ENCODE measurements around the gene RFTN1. TPM values are rescaled to one million over a fixed set of nuclear protein-coding genes. Genes with fewer than 3 reads are reported as not detected.

Gene RFTN1
- total RNA-seq, 1 experiment from 2014 or later: 9.7 TPM

DNA sequence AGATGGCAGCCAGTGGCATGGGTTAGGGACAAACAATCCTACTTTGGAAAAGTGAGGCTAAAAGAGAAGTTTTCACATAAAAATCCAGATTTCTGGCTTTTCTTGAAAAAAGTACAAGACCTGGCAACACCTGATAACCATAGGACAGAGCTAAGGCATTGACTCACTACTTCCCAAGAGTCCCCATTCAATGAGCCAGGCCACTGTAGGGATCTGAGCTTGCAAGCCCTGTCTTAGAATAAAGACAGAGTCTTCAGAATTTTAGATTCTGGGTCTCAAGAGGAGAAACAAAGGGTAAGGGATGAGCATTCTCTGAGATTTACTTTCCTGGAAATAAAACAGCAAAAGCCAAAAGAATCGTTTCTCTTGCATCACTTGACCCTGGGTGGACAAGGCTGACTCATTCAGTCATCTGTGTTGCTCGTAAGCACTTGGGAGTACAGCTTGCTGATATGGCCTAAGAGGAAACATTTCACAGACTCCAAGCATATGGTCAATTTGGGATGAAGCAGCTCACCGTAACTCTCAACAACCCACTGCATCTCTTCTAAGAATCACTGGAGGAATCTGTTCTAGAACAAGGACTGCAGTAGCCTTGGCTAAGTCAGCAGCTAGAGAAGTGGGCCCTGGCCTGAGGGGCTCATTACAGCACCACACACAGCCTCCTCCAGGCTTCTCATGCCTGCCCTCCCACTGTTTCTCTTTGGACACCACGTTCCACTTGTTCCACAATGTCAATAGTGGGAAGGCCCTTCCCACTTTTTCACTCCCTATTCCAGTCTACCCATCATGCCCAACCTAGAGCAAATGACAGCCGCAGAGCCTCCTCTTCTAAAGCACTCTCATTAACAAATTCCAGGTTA, 86.2 kb downstream of the RFTN1 start:
- DNase-seq (ENCODE audit: low read depth): no peak
- in situ Hi-C loops (cut with HindIII; ENCODE audit: low pct_unique_long_range_greater_than_20kb, low sequenced_read_pairs): no loop called here

DNA sequence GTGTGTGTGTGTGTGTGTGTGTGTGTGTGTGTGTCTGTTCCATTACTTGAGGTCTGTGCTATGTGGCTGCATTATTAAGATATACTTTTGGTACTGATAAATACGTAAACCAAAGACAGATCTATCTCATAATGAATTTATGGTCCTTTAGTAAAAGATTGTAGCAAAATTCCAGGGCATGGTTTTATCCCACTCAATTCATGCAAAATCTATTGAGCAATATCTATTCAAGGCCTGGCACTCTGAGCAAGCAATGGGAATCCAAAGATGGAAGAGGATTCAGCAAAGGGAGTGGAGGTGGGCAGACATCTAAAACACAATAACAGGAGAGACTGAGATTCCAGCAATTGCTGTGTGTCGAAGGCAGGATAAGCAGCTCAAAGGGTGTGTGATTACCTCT, 86.8 kb downstream of the RFTN1 start:
- in situ Hi-C loops (cut with HindIII; ENCODE audit: low pct_unique_long_range_greater_than_20kb, low sequenced_read_pairs): no loop called here
- DNase-seq (ENCODE audit: low read depth): no peak

DNA sequence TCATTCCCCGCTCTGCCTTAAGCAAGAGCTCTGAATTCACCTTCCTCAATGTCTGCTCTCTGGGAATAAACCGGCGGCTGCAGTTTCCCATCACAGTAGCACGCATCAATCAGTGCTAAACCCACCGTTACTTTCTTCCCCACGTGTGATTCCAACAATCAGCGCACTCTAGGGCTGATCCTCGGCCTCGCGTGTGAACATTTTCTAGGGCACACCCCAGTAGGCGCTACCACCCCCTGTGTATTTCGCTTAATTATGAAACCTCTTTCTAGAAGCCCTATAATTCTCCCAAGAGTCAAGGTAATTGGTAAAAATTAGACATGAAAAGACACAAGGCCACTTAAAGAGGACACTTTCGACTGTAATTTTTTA, 87.5 kb downstream of the RFTN1 start:
- in situ Hi-C loops (cut with HindIII; ENCODE audit: low pct_unique_long_range_greater_than_20kb, low sequenced_read_pairs): no loop called here
- no peak for DNase-seq (ENCODE audit: low read depth)

DNA sequence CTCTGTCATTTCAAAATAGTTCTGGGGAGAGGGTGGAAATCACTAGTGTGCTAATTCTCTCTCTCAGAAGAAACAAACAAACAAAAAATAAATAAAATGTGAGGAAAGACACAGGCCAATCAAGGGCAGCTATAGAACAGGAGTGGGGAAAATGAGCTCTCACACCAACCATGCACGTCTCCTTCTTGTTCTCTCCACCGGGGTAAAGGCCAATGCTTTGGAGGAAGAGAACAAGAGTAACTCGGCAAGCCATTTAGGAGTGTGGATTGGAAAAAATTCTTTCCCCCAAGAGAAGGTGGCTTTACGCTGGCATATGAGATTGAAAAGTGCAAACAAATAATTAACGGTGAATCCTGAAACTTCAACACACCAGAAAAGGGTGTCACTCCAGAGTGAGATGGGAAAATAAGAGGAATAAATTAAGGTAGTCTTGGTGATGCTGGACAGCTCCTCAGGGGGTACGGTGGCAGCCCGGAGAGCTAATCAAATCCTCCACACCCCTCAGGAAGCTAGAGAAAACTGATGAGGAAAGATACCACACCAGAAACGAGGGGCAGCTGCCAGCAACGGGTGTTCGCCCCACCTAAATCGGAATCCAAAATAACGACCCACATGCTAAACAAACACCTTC, 88.0 kb downstream of the RFTN1 start:
- in situ Hi-C loops (cut with HindIII; ENCODE audit: low pct_unique_long_range_greater_than_20kb, low sequenced_read_pairs): no loop called here
- no peak for DNase-seq (ENCODE audit: low read depth)

DNA sequence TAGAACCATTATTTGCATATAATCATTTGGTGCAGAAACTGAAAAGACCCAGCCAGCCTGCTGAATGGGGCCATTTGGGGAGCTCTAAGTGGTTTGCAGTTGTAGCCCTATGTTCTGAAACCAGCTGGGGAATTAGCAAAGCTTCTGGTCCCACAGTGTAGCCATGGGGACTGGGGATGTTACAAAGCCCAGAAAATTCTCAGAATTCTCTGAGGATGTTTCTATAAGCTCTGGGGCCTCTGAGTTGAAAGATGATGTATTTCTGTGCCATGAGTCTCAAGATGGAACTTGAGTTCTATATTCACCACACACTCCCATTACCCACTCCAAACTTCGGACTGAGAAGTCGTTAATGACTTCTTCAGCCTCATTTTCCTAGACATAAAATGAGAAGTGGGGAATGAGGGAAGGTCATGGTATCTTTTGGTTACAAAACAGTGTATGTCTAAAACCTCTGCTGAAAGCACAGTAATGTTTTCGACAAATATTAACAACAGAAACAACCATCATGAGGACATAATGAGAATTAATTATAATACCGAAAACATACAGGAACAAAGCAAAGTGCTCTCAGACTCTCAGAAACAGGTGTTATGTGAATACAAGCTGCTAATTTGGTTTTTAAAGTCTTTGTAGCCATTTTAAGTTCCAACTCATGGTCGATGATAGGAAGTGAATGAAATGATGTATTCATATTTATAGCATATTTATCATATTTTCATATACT, 89.4 kb downstream of the RFTN1 start:
- no peak for DNase-seq (ENCODE audit: low read depth)
- in situ Hi-C loops (cut with HindIII; ENCODE audit: low pct_unique_long_range_greater_than_20kb, low sequenced_read_pairs): no loop called here

DNA sequence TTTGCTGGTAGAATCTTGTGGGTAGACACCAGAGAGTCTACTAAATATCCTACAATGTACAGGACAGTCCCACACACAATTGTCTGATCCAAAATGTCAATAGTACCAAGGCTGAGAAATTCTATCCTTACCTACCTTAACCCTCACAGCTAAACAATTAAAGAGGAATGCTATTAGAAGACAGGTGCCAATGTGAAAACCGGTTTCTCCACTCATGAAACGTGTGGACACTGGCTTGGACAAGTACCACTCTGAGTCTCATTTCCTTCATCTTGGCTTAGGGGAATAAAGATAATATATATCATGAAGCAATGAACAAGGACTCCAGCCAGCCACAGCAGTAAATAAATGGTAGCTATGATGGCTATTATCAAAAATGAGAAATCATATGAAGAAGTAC, 90.2 kb downstream of the RFTN1 start:
- DNase-seq (ENCODE audit: low read depth): no peak
- in situ Hi-C loops (cut with HindIII; ENCODE audit: low pct_unique_long_range_greater_than_20kb, low sequenced_read_pairs): no loop called here

DNA sequence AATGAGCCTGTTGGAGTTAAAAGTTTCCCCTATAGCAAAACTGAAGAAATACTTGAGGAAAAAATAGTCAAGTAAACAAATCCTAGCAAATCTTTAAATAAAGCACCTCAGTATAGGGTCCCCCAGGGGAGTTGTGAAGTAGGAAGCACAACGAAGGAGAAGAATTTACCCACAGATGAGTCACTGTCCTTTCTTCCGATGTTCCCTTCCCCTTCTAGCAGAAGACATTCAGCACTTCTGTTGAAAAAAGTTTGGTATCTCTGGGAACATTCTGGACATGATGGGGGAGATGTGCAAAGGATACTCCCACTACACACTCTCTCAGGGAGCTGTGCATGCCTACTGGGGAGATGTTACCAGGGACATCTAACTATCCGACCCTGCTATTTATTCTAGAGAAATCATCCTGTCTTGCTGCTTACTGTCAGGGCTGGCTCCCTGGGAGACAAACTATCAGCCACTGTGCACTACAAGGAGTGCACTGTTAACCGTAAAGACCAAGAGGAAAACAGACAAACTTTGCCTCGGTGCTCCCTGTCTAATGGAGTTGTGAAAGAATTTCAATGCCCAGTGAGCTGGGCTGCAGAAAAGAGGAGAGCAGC, 93.8 kb downstream of the RFTN1 start:
- in situ Hi-C loops (cut with HindIII; ENCODE audit: low pct_unique_long_range_greater_than_20kb, low sequenced_read_pairs): no loop called here
- DNase-seq (ENCODE audit: low read depth): no peak

DNA sequence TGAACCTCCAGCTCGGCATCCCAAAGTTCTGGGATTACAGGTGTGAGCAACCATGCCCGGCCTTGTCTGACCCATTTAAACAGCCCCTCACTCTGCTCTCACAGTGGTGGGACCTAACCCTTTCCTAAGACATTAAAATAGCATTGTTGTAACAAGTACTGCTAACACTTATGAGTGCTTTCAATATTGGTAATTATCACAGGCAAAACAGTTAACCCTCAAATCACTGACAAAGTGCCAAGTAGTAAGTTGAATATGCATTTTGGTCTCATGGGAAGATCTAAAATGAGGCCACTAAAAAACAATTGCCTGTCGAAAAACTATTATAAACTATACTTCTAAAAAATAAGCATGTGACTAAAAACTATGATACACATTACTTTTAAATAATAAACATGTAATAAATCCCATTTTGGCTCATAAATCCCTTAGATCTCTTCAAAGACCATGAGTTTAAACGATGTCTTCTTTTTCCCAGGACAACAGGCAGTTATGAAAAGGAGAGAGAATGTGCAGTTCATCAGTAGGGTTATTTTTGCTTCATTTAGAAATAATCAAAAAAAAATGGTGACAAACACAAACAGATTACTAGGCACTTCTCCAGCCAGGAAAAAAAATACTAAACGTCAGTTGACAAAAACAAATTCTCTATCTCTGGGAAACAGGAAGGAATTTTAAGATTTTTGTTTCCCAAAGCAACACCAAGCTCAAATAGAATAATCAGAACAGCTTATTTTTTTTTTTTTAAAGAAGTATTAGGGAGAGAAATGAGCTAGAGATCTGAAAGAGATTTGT, 95.4 kb downstream of the RFTN1 start:
- in situ Hi-C loops (cut with HindIII; ENCODE audit: low pct_unique_long_range_greater_than_20kb, low sequenced_read_pairs): no loop called here
- DNase-seq (ENCODE audit: low read depth): no peak

DNA sequence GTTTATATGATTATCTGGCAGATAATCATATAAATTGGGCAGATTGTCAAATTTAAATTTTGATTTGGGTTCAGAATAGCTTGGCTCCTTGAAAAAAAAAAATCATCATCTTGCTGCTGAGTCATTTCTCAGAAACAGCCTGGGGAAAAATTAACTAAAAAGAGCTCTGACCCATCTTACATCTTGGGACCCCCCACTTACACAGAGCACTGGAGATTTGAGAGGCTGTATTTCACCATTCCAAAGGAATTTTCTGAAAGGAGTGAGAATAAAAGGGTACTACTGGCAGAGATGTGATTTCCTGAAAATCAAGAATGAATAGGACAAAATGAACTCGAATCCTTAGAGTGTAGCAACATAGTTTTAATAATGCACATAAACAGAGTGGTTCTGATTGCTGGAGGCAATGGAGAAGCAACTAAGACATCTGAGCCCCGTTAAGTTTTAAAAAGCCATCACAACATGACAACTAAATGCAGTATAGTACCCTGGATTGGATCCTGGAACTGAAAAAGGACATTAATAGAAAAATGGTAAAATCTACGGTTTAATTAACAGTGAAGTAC, 97.5 kb downstream of the RFTN1 start:
- in situ Hi-C loops (cut with HindIII; ENCODE audit: low pct_unique_long_range_greater_than_20kb, low sequenced_read_pairs): no loop called here

DNA sequence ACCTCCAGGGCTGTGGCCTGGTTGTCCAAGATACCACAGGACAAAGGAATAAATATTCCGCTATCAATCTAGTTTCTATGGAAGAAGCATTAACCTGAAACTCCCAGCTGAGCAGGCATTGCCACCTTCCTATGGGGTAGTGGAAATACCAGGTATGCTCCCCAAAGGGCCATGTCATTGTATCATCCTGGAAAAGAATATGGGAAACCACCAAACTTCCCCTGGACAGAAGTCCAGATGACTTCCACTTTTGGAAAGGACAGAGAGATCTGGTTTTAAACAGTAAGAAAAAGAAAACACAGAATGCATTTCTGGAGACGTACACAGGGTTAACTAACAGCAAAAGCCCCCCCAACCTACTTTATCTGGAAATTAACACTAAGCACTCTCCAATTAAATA, 100.2 kb downstream of the RFTN1 start:
- in situ Hi-C loops (cut with HindIII; ENCODE audit: low pct_unique_long_range_greater_than_20kb, low sequenced_read_pairs): no loop called here
- DNase-seq (ENCODE audit: low read depth): no peak

More for the DNA sequence above, 97.5 kb downstream of the RFTN1 start:
- no peak for DNase-seq (ENCODE audit: low read depth)

DNA sequence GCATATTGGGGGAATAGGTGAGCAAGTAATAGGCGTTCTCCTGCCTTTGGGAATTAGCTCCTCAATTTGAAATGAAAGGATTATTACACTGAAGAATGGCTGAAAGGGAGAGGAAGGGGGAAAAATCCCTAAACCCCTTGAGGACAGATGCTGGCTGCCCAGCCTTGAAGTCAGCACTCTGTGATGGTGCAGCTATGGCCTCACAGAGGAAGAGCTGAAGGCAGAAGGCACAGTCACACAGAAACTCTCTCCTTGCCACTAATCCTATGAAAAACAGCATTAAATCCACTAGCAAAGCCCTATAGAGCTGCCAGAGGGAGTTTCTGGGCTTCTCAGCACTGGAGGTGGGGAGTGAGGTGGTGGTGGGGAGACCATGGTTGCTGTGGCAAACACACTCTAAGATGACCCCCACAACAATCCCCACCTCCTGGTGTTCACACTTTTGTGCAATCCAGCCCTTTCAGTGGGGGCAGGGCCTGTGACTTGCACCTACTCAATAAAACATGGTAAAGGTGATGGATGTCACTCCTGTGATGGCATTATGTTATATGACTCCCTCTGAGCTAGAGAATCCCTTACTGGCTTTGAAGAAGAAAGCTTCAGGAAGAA, 101.2 kb downstream of the RFTN1 start:
- in situ Hi-C loops (cut with HindIII; ENCODE audit: low pct_unique_long_range_greater_than_20kb, low sequenced_read_pairs): no loop called here
- DNase-seq (ENCODE audit: low read depth): no peak

DNA sequence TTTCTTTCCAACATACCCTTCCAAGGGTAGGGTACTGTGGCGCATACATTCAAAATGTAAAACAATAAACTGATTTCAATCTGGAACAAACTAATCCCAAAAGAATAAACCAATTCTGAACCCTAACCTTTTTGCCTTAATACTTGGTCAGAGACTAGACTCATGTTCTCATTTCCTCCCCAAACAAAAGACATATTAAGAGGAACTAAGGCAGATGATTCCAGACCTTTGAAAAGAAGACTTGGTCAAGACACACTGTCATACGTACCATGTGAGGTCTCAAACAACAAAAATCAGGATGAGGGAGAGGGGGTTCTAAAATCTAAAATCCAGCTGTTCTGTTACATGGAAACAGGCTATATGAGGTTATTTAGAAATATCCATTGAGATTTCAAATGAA, 102.1 kb downstream of the RFTN1 start:
- DNase-seq (ENCODE audit: low read depth): no peak
- in situ Hi-C loops (cut with HindIII; ENCODE audit: low pct_unique_long_range_greater_than_20kb, low sequenced_read_pairs): no loop called here

DNA sequence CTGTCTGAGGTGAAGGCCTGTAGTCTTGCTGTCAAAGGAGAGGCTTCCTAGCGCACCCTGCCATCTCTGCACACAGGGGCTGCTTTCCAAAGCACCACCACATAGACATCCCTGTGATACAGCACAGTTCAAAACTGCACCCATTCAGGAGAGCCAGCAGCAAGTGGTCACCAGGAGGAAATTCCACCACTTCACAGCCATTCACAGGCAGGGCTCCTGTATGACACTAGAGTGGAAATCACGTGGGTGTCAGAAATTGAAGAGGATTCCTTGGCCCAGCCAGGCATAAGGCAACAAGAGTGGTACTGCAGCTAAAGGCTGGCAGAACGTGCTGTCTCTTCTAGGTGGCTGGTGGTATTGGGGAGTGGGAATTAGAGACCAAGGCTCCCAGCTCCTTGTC, 102.8 kb downstream of the RFTN1 start:
- in situ Hi-C loops (cut with HindIII; ENCODE audit: low pct_unique_long_range_greater_than_20kb, low sequenced_read_pairs): no loop called here
- DNase-seq (ENCODE audit: low read depth): no peak

DNA sequence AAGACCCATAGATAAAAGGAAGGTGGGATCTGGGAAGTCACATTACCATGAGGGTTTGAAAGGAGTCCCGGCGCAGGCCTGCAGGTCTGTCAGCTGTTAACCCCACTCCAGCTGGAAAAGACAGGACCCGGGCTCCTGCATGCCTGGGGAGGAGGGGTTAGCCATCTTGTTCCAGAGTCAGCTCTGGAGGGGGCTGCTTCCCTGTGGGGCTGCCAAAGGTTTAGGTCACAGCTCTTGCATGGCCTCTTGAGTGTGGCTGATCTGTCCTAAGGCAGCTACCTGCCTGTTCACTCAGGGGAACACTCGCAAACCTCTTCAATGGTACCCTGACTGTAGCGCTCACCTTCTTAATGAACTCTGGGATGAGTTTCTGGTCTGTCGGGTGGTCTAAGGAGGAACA, 104.5 kb downstream of the RFTN1 start:
- in situ Hi-C loops (cut with HindIII; ENCODE audit: low pct_unique_long_range_greater_than_20kb, low sequenced_read_pairs): no loop called here
- DNase-seq (ENCODE audit: low read depth): no peak

DNA sequence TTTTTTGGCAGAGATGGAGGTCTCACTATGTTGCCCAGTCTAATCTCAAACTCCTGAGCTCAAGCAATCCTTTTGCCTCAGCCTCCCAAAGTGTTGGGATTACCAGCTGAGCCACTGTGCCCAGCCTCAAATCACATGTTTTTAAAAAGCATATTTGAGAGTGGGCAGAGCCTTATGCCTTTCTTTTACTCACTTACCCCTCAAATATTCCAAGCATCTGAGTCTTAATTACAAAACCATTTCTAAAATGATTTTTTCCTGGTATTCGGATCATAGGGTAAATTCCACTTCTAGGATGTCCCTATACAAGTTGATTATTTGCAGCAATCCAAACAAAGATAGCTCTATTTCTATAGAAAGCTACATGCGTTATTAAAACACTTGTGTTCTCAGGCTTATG, 106.1 kb downstream of the RFTN1 start:
- in situ Hi-C loops (cut with HindIII; ENCODE audit: low pct_unique_long_range_greater_than_20kb, low sequenced_read_pairs): no loop called here

DNA sequence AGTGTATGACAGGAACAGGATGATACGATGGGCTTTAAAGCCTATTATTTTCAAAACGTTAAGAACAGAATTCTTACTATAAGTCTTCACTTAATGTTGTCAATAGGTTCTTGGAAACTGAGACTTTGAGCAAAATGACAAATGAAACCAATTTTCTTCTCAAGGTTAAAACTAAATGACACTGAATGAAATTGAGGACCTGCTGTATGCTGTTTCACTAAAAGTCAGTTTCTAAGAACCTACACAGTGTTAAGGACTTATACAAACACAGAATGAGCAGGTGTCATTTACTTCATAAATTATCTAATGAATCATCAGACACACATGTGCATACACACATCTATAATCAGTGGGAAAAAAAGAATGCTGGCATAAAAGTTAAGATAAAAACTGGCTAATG, 106.9 kb downstream of the RFTN1 start:
- in situ Hi-C loops (cut with HindIII; ENCODE audit: low pct_unique_long_range_greater_than_20kb, low sequenced_read_pairs): no loop called here
- no peak for DNase-seq (ENCODE audit: low read depth)

More for the DNA sequence above, 106.1 kb downstream of the RFTN1 start:
- no peak for DNase-seq (ENCODE audit: low read depth)

DNA sequence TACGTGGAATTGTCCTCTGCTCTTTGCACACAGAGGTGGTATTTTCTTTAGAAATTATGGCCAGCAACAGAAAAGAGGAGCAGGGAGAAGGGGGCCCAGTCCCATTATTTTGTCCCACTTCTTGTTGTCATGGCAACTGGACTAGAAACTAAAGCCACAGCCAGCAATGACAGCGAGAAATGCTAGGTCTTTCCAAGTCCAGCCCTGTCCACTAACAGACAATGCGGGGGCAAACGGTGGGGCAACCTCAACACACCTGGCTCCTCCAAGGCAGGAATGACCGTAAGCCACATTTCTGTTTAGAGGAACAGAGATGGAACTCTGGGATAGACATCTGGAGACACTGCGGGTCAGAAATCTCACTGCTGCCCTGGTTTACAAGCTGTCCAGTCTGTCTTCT, 107.3 kb downstream of the RFTN1 start:
- DNase-seq (ENCODE audit: low read depth): no peak
- in situ Hi-C loops (cut with HindIII; ENCODE audit: low pct_unique_long_range_greater_than_20kb, low sequenced_read_pairs): no loop called here

Data from Caki2 (cell line).